ENCODE data around the gene CFDP1. TPM values are rescaled to one million over a fixed set of nuclear protein-coding genes. Genes with fewer than 3 reads are reported as not detected.

CFDP1 gene
- total and polyA plus RNA-seq, 4 donors: 44.8 to 105 (median 64.1) TPM

- TF ChIP-seq CTCF (IDR thresholded peaks at IDR 0.05; ENCODE audit: control extremely low read depth, extremely low read depth): no peak
- H3K4me1 ChIP-seq (ENCODE audit: control insufficient read depth in 5 of 5, insufficient read depth in 5 of 5, low read length in 5 of 5): peaks cover 23 to 72% (median 69%) of the 10 kb centered on the region in 5 donors
- H3K27ac ChIP-seq (ENCODE audit: low read depth in 1 of 2, low read length in 1 of 2): peak overlapping the region; percentile 82 to 97
- WGBS, 2 donors: 69 to 79% methylated on average over 5 of the region's 5 CpGs
- DNase-seq (no peak), ATAC-seq (ENCODE audit: insufficient read depth, low FRiP score) (no peak)
- H3K36me3 ChIP-seq (ENCODE audit: control insufficient read depth in 4 of 4, insufficient read depth in 4 of 4, low read length in 4 of 4): no peaks in the 10 kb centered on the region
- no peaks in the 10 kb centered on the region for H3K27me3 ChIP-seq (ENCODE audit: control insufficient read depth in 3 of 3, insufficient read depth in 3 of 3, low read length in 2 of 3)
- peaks cover 0 to 1% (median 0%) of the 10 kb centered on the region in 4 donors for H3K9me3 ChIP-seq (ENCODE audit: control insufficient read depth in 4 of 4, insufficient read depth in 3 of 4, low read length in 3 of 4)
- no peak overlapping the region for H3K9ac ChIP-seq (ENCODE audit: insufficient read depth in 1 of 2, low read length in 2 of 2)
- no peak overlapping the region for H3K4me3 ChIP-seq
Observed at GRCh38 chr16:75249441-75249840, 183.9 kb downstream of the CFDP1 start.

- DNase-seq (no peak), ATAC-seq (ENCODE audit: insufficient read depth, low FRiP score) (no peak)
- Histone ChIP-seq H3K27me3 (ENCODE audit: control insufficient read depth in 3 of 3, insufficient read depth in 3 of 3, low read length in 2 of 3) (no peaks in the 10 kb centered on the region), H3K9ac (ENCODE audit: insufficient read depth in 1 of 2, low read length in 2 of 2) (no peak overlapping the region), H3K36me3 (ENCODE audit: control insufficient read depth in 4 of 4, insufficient read depth in 4 of 4, low read length in 4 of 4) (no peaks in the 10 kb centered on the region), H3K9me3 (ENCODE audit: control insufficient read depth in 4 of 4, insufficient read depth in 3 of 4, low read length in 3 of 4) (peaks cover 0 to 1% (median 0%) of the 10 kb centered on the region in 4 donors), H3K4me1 (ENCODE audit: control insufficient read depth in 5 of 5, insufficient read depth in 5 of 5, low read length in 5 of 5) (peaks cover 23 to 72% (median 69%) of the 10 kb centered on the region in 5 donors), H3K4me3 (no peak overlapping the region), H3K27ac (ENCODE audit: low read depth in 1 of 2, low read length in 1 of 2) (peak overlapping the region; percentile 82 to 97)
- WGBS, 2 donors: 72 to 75% methylated on average over 17 of the region's 17 CpGs
- no peak for TF ChIP-seq CTCF (IDR thresholded peaks at IDR 0.05; ENCODE audit: control extremely low read depth, extremely low read depth)
Observed at GRCh38 chr16:75248536-75249380, 184.5 kb downstream of the CFDP1 start.

GRCh38 chr16:75248142-75248535, 185.2 kb downstream of the CFDP1 start:
- no peak for DNase-seq
- WGBS, 2 donors: 53 to 72% methylated on average over 13 of the region's 13 CpGs
- no peak overlapping the region for H3K4me3 ChIP-seq
- H3K27me3 ChIP-seq (ENCODE audit: control insufficient read depth in 3 of 3, insufficient read depth in 3 of 3, low read length in 2 of 3): no peaks in the 10 kb centered on the region
- H3K9me3 ChIP-seq (ENCODE audit: control insufficient read depth in 4 of 4, insufficient read depth in 3 of 4, low read length in 3 of 4): peaks cover 0 to 1% (median 0%) of the 10 kb centered on the region in 4 donors
- peak overlapping the region; percentile 82 to 97 for H3K27ac ChIP-seq (ENCODE audit: low read depth in 1 of 2, low read length in 1 of 2)
- H3K9ac ChIP-seq (ENCODE audit: insufficient read depth in 1 of 2, low read length in 2 of 2): no peak overlapping the region
- no peaks in the 10 kb centered on the region for H3K36me3 ChIP-seq (ENCODE audit: control insufficient read depth in 4 of 4, insufficient read depth in 4 of 4, low read length in 4 of 4)
- no peak for ATAC-seq (ENCODE audit: insufficient read depth, low FRiP score)
- no peak for TF ChIP-seq CTCF (IDR thresholded peaks at IDR 0.05; ENCODE audit: control extremely low read depth, extremely low read depth)
- peaks cover 23 to 71% (median 65%) of the 10 kb centered on the region in 5 donors for H3K4me1 ChIP-seq (ENCODE audit: control insufficient read depth in 5 of 5, insufficient read depth in 5 of 5, low read length in 5 of 5)
